ENCODE results near the gene VPS37C. TPM values are rescaled to one million over a fixed set of nuclear protein-coding genes. Genes with fewer than 3 reads are reported as not detected.

Gene VPS37C
- total RNA-seq, 1 experiment from 2014 or later, result 23.1 TPM

- no peak for TF ChIP-seq POLR2A (IDR thresholded peaks at IDR 0.05; ENCODE audit: borderline replicate concordance, extremely low read depth, insufficient read depth, insufficient read length)
- TF ChIP-seq MAX (IDR thresholded peaks at IDR 0.05), result no peak
- TF ChIP-seq ZFX (IDR thresholded peaks at IDR 0.05), result no peak
- TF ChIP-seq ATF3 (IDR thresholded peaks at IDR 0.05), result no peak
- no peak for TF ChIP-seq YY1 (IDR thresholded peaks at IDR 0.05; ENCODE audit: extremely low read depth, insufficient replicate concordance, low read depth, low read length)
Observed at GRCh38 chr11:61141601-61142028, 19.6 kb downstream of the VPS37C start (continued).

GRCh38 chr11:61140416-61140815, 20.8 kb downstream of the VPS37C start:
- ChIA-PET RAD21 (ENCODE audit: low non-redundant PET in 1 of 2, low total read pairs in 2 of 2, uncharacterized antibody in 2 of 2, unreplicated experiment in 2 of 2) (no interaction called here), CTCF (interaction anchor here (0.7 kb wide), 1 partner anchor 590 kb away, joined by 3 read pairs; no protein-coding TSS in a partner anchor), POLR2A (no interaction called here)
- no peaks in the 10 kb centered on the region for H3K9me3 ChIP-seq (ENCODE audit: control insufficient read depth in 1 of 2, insufficient read depth in 1 of 2, low read depth in 1 of 2, low read length in 2 of 2)
- no peak overlapping the region for H3K4me3 ChIP-seq (replicated peaks in 1 of 2; ENCODE audit: low read depth in 1 of 2, low read length in 2 of 2)
- H3K9me2 ChIP-seq (ENCODE audit: insufficient read depth), result no peaks in the 10 kb centered on the region
- H3K4me2 ChIP-seq (ENCODE audit: low read length), result no peak overlapping the region
- no peak overlapping the region for H3K9ac ChIP-seq (ENCODE audit: low read length)
- H3K79me2 ChIP-seq (ENCODE audit: insufficient read depth, low read length), result peaks cover 30% of the 10 kb centered on the region; the same call in 1 of the 2 replicates
- no peak overlapping the region for H3K27ac ChIP-seq (ENCODE audit: low read depth, low read length)
- no peaks in the 10 kb centered on the region for H3K27me3 ChIP-seq (ENCODE audit: insufficient read depth, low read length)
- ATAC-seq, result no peak
- BruUV-seq (replicated peaks), result no TSS peak
- H3K4me1 ChIP-seq (ENCODE audit: control insufficient read depth in 1 of 2, insufficient read depth in 2 of 2, low read length in 2 of 2), result peaks cover 5 to 7% of the 10 kb centered on the region in 2 experiments; a peak in 2 of 4 replicates
- H2AFZ ChIP-seq (ENCODE audit: low read depth, low read length, poor library complexity, severe bottlenecking), result no peak overlapping the region
- intact Hi-C loops (cut with micrococcal nuclease), result no loop called here
- 0 out of 4 replicates have a peak, but pooled peaks cover 0 to 5% of the 10 kb centered on the region in 2 experiments for H3K36me3 ChIP-seq (ENCODE audit: control insufficient read depth in 1 of 2, insufficient read depth in 2 of 2, low read length in 2 of 2)
- DNase-seq (ENCODE audit: low read depth, low spot score), result no peak
- H4K20me1 ChIP-seq (ENCODE audit: insufficient read depth), result no peaks in the 10 kb centered on the region
- TF ChIP-seq POLR2AphosphoS5 (IDR thresholded peaks at IDR 0.05; ENCODE audit: low read depth, low read length) (no peak), ZBTB33 (IDR thresholded peaks at IDR 0.05; ENCODE audit: extremely low read depth, insufficient replicate concordance, low read length) (no peak), POLR2A (IDR thresholded peaks at IDR 0.05; ENCODE audit: borderline replicate concordance, extremely low read depth, insufficient read depth, insufficient read length) (no peak), YY1 (IDR thresholded peaks at IDR 0.05; ENCODE audit: extremely low read depth, insufficient replicate concordance, low read depth, low read length) (no peak), SRF (IDR thresholded peaks at IDR 0.05; ENCODE audit: low read depth) (no peak), CTCF (IDR thresholded peaks at IDR 0.05 in 2 of 3, conservative IDR thresholded peaks at IDR 0.05 in 1 of 3; ENCODE audit: borderline replicate concordance in 1 of 3, insufficient read depth in 1 of 3, low read depth in 2 of 3, low read length in 2 of 3) (no peak), ELF1 (IDR thresholded peaks at IDR 0.05; ENCODE audit: borderline replicate concordance, low read depth) (no peak), EZH2 (IDR thresholded peaks at IDR 0.05) (no peak), FOSL1 (IDR thresholded peaks at IDR 0.05; ENCODE audit: low read depth) (no peak), ZNF274 (IDR thresholded peaks at IDR 0.05; ENCODE audit: low read depth, low read length) (no peak), SIN3A (IDR thresholded peaks at IDR 0.05; ENCODE audit: low read depth) (no peak), CBX3 (IDR thresholded peaks at IDR 0.05; ENCODE audit: low read depth) (no peak), CEBPB (IDR thresholded peaks at IDR 0.05; ENCODE audit: low read depth) (no peak), MAX (IDR thresholded peaks at IDR 0.05) (no peak), TCF7L2 (IDR thresholded peaks at IDR 0.05; ENCODE audit: borderline replicate concordance, extremely low read depth, insufficient read depth, insufficient read length) (no peak), ATF3 (IDR thresholded peaks at IDR 0.05) (no peak), JUND (IDR thresholded peaks at IDR 0.05) (no peak)

All from HCT116 (cell line).